H9 (cell line): ENCODE data around the gene TBC1D24. TPM values are rescaled to one million over a fixed set of nuclear protein-coding genes. Genes with fewer than 3 reads are reported as not detected.

Experiments
- DNase-seq: peaks from one replicate; pipeline ENCODE4 v3.0.0-alpha.2; 2017
- H2AFZ ChIP-seq: one replicate; pipeline ENCODE4 v1.6.1; 2013; ENCODE audit warnings: mild to moderate bottlenecking, low read length, control low read depth, moderate library complexity
- H2AK5ac ChIP-seq: 2 replicates; pipeline ENCODE4 v1.6.1; 2013; ENCODE audit warnings: low read length, control low read depth, mixed read lengths; ENCODE audit not compliant: insufficient read length
- H2BK120ac ChIP-seq: one replicate; pipeline ENCODE4 v1.6.1; 2013; ENCODE audit warnings: low read depth, mild to moderate bottlenecking, low read length, control low read depth, inconsistent platforms; ENCODE audit not compliant: poor library complexity, severe bottlenecking
- H2BK12ac ChIP-seq: 2 replicates; pipeline ENCODE4 v1.6.1; 2013; ENCODE audit warnings: low read length, control low read depth, mixed read lengths, low read depth; ENCODE audit not compliant: insufficient read length
- H2BK15ac ChIP-seq: 2 replicates; pipeline ENCODE4 v1.6.1; 2013; ENCODE audit warnings: low read depth, low read length, control low read depth
- H2BK20ac ChIP-seq: one replicate; pipeline ENCODE4 v1.6.1; 2013; ENCODE audit warnings: low read depth, mild to moderate bottlenecking, low read length, control low read depth, inconsistent platforms; ENCODE audit not compliant: poor library complexity, severe bottlenecking
- H2BK5ac ChIP-seq: 2 replicates; pipeline ENCODE4 v1.6.1; 2013; ENCODE audit warnings: low read length, control low read depth, mixed read lengths; ENCODE audit not compliant: insufficient read length
- H3K14ac ChIP-seq: 2 replicates; pipeline ENCODE4 v1.6.1; 2013; ENCODE audit warnings: low read length, control low read depth; ENCODE audit not compliant: insufficient read depth
- H3K18ac ChIP-seq: 2 replicates; pipeline ENCODE4 v1.6.1; 2013; ENCODE audit warnings: low read depth, mild to moderate bottlenecking, mixed read lengths, low read length, control low read depth; ENCODE audit not compliant: insufficient read length
- H3K23ac ChIP-seq: 2 replicates; pipeline ENCODE4 v1.6.1; 2013; ENCODE audit warnings: low read length, control low read depth, mixed read lengths, low read depth; ENCODE audit not compliant: insufficient read length
- H3K23me2 ChIP-seq: 2 replicates; pipeline ENCODE4 v1.6.1; 2013; ENCODE audit warnings: low read depth, mild to moderate bottlenecking, mixed read lengths, low read length, control low read depth; ENCODE audit not compliant: insufficient read length, poor library complexity, severe bottlenecking
- H3K27ac ChIP-seq: 2 replicates; pipeline ENCODE4 v1.5.1; 2013; ENCODE audit warnings: low read length, control low read depth, mixed read lengths, low read depth; ENCODE audit not compliant: insufficient read length
- H3K27me3 ChIP-seq: 2 replicates; pipeline ENCODE4 v1.6.1; 2013; ENCODE audit warnings: low read length, control low read depth, inconsistent platforms; ENCODE audit not compliant: insufficient read depth
- H3K4ac ChIP-seq: 2 replicates; pipeline ENCODE4 v1.6.1; 2013; ENCODE audit warnings: low read depth, mild to moderate bottlenecking, control low read depth, inconsistent platforms, low read length, moderate library complexity
- H3K4me1 ChIP-seq: 2 replicates; pipeline ENCODE4 v1.6.1; 2013; ENCODE audit warnings: low read length, control low read depth, inconsistent platforms; ENCODE audit not compliant: insufficient read depth
- H3K4me2 ChIP-seq: 2 replicates; pipeline ENCODE4 v1.6.1; 2013; ENCODE audit warnings: low read length, control low read depth, mixed read lengths; ENCODE audit not compliant: insufficient read length, insufficient read depth
- H3K56ac ChIP-seq: 2 replicates; pipeline ENCODE4 v1.6.1; 2013; ENCODE audit warnings: low read depth, mild to moderate bottlenecking, mixed read lengths, low read length, control low read depth; ENCODE audit not compliant: insufficient read length
- H3K79me1 ChIP-seq: 2 replicates; pipeline ENCODE4 v1.6.1; 2013; ENCODE audit warnings: low read depth, mild to moderate bottlenecking, moderate library complexity, low read length, control low read depth, inconsistent platforms; ENCODE audit not compliant: insufficient read depth, poor library complexity, severe bottlenecking
- H3K79me2 ChIP-seq: 2 replicates; pipeline ENCODE4 v1.6.1; 2013; ENCODE audit warnings: low read length, control low read depth, inconsistent platforms; ENCODE audit not compliant: insufficient read depth
- H3K9ac ChIP-seq: 2 replicates; pipeline ENCODE4 v1.6.1; 2013; ENCODE audit warnings: low read length, control low read depth, mixed read lengths; ENCODE audit not compliant: insufficient read length; ENCODE audit errors: extremely low read depth
- H3K9me3 ChIP-seq: one replicate; pipeline ENCODE4 v1.6.1; 2013; ENCODE audit warnings: low read depth, low read length, inconsistent platforms; ENCODE audit not compliant: control insufficient read depth
- H3T11ph ChIP-seq: one replicate; pipeline ENCODE4 v1.6.1; 2013; ENCODE audit warnings: mild to moderate bottlenecking, low read length, control low read depth, inconsistent platforms
- H4K20me1 ChIP-seq: one replicate; pipeline ENCODE4 v1.6.1; 2013; ENCODE audit not compliant: control insufficient read depth, insufficient read length, insufficient read depth
- H4K5ac ChIP-seq: 2 replicates; pipeline ENCODE4 v1.6.1; 2013; ENCODE audit warnings: low read depth, mild to moderate bottlenecking, mixed read lengths, low read length, control low read depth; ENCODE audit not compliant: insufficient read length
- H4K8ac ChIP-seq: replicated peaks from 2 replicates; pipeline ENCODE4 v1.6.1; 2013; ENCODE audit warnings: low read length, control low read depth, mixed read lengths, low read depth; ENCODE audit not compliant: insufficient read length
- H4K91ac ChIP-seq: 2 replicates; pipeline ENCODE4 v1.6.1; 2013; ENCODE audit warnings: low read depth, mild to moderate bottlenecking, moderate library complexity, mixed read lengths, low read length, control low read depth; ENCODE audit not compliant: insufficient read length
- H3K27ac Mint-ChIP-seq, 3 experiments: 2 replicates in 2 of 3; 3 replicates in 1 of 3; pipeline ENCODE4 v1.8.0; 2020 to 2021; ENCODE audit warnings: mixed read lengths in 3 of 3, mild to moderate bottlenecking in 1 of 3, moderate library complexity in 1 of 3
- H3K27me3 Mint-ChIP-seq: 2 replicates; pipeline ENCODE4 v1.8.0; 2021; ENCODE audit warnings: low read depth, mild to moderate bottlenecking, moderate library complexity, mixed read lengths
- H3K36me3 Mint-ChIP-seq, 3 experiments: 2 replicates in 2 of 3; 3 replicates in 1 of 3; pipeline ENCODE4 v1.8.0; 2020 to 2021; ENCODE audit warnings: low read depth in 3 of 3, mixed read lengths in 3 of 3; ENCODE audit not compliant: insufficient read depth in 1 of 3
- H3K4me1 Mint-ChIP-seq, 2 experiments: 2 replicates each; pipeline ENCODE4 v1.8.0; 2020; ENCODE audit warnings: mixed read lengths in 2 of 2
- H3K4me3 Mint-ChIP-seq, 2 experiments: 2 replicates in 1 of 2; 3 replicates in 1 of 2; pipeline ENCODE4 v1.8.0; 2020 to 2021; ENCODE audit warnings: mild to moderate bottlenecking in 2 of 2, mixed read lengths in 2 of 2, moderate library complexity in 1 of 2
- H3K9me3 Mint-ChIP-seq, 2 experiments: 2 replicates in 1 of 2; 3 replicates in 1 of 2; pipeline ENCODE4 v1.8.0; 2020; ENCODE audit warnings: mild to moderate bottlenecking in 2 of 2, mixed read lengths in 2 of 2, moderate library complexity in 1 of 2
- CTCF ChIP-seq: fragments of 200-600 bp; sonication (generic); conservative IDR thresholded peaks from 3 replicates; pipeline ENCODE4 v1.8.0; 2021; ENCODE audit warnings: antibody characterized with exemption, mild to moderate bottlenecking
- WGBS: extraction: QIAGEN DNeasy Blood & Tissue Kit; methylation state at CpG from one replicate; pipeline ENCODE4 v1.1.7; 2013; ENCODE audit warnings: missing lambda C conversion rate, low lambda C conversion rate, mixed read lengths; ENCODE audit not compliant: insufficient read length; ENCODE audit errors: extremely low coverage; 5-methylcytosine and 5-hydroxymethylcytosine counted together
- total RNA-seq: library from RNA; stranded (reverse); gene quantifications from 2 replicates; pipeline ENCODE4 v1.2.1, GENCODE V29; 2021

The TBC1D24 gene
- total RNA-seq, 1 experiment from 2014 or later, result 19.0 TPM

GRCh38 chr16:2449118-2449517 is 25.8 kb upstream of the TBC1D24 start:
- Histone ChIP-seq H3K14ac (no peak overlapping the region), H3K9ac (no peak overlapping the region), H2BK5ac (no peak overlapping the region), H2BK120ac (no peak overlapping the region), H2BK12ac (no peak overlapping the region), H3K18ac (no peak overlapping the region), H3K27ac (no peak overlapping the region), H2BK15ac (no peak overlapping the region), H4K91ac (no peak overlapping the region), H3K23me2 (no peaks in the 10 kb centered on the region), H2BK20ac (no peak overlapping the region), H3K27me3 (no peaks in the 10 kb centered on the region), H4K20me1 (no peaks in the 10 kb centered on the region), H3K4ac (no peak overlapping the region), H3K56ac (no peak overlapping the region), H3K79me1 (no peaks in the 10 kb centered on the region), H3K9me3 (no peaks in the 10 kb centered on the region), H4K5ac (no peak overlapping the region), H3K23ac (no peak overlapping the region), H2AFZ (no peak overlapping the region), H3K4me2 (no peak overlapping the region), H3T11ph (no peak overlapping the region), H3K79me2 (no peaks in the 10 kb centered on the region), H3K4me1 (no peaks in the 10 kb centered on the region), H2AK5ac (no peak overlapping the region), H4K8ac (no peak overlapping the region)
- Mint-ChIP-seq H3K27me3 (no peaks in the 10 kb centered on the region), H3K4me1 (no peaks in the 10 kb centered on the region), H3K4me3 (no peak overlapping the region), H3K36me3 (peaks cover 52 to 88% (median 87%) of the 10 kb centered on the region in 3 experiments), H3K9me3 (no peaks in the 10 kb centered on the region), H3K27ac (no peak overlapping the region)
- DNase-seq, result no peak
- WGBS, result no CpG with 5 or more reads among the region's 25 CpGs
- TF ChIP-seq CTCF, result no peak
